Measurements from ENCODE around the gene SRRM3.
"Not testable (repeated sequence)": the region's sequence is repeated elsewhere in the genome, so short reads cannot be mapped to it uniquely, and the experiment has no call there.

Gene SRRM3

DNA sequence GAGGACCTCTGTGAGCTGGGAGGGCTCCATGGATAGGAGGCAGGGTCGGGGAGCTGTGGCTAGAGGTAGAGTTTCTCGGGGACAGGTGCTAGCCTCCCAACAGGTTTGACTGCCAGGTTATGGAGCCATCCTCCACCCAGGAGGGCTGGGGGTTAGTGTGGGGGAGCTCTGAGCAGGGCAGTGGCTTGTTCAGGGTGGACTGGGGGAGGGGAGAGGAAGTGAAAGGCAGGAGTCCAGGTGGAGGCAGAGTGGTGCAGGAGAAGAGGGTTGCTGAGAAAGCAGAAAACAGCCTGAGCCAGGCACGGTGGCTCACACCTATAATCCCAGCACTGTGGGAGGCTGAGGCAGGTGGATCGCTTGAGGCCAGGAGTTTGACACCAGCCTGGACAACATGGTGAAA lies 60.2 kb downstream of the SRRM3 start:
- no peak for DNase-seq (ENCODE audit: low read depth in 2 of 2, low spot score in 1 of 2)

DNA sequence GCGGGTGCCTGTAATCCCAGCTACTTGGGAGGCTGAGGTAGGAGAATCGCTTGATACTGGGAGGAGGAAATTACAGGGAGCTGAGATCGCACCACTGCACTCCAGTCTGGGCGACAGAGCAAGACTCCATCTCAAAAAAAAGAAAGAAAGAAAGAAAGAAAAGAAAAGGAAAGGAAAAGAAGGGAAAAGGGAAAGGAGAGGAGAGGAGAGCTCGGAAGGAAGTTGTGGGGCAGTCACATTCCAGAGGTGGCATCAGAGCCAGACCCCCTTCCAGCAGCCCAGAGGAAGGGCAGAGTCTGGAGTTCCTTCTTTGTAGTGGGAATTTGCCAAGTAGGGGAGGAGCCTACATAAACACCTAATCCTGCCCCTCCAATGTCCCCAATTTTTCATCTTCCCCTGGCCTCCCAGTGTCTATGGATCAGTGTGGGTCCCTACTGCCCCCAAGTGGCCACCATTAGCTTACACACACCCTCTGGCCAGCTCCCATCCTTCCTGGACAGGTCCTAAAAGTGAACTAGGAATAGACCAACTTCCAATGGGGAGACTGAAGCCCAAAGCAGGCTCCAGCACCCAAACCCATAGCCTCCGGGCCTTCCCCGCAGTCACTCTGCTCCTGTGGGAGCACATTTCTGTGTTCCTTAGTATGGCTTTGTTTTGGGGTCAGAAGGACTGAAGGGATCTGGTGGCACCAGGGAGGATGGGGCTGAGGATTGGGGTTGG lies 61.1 kb downstream of the SRRM3 start:
- no peak for DNase-seq (ENCODE audit: low read depth in 2 of 2, low spot score in 1 of 2)

DNA sequence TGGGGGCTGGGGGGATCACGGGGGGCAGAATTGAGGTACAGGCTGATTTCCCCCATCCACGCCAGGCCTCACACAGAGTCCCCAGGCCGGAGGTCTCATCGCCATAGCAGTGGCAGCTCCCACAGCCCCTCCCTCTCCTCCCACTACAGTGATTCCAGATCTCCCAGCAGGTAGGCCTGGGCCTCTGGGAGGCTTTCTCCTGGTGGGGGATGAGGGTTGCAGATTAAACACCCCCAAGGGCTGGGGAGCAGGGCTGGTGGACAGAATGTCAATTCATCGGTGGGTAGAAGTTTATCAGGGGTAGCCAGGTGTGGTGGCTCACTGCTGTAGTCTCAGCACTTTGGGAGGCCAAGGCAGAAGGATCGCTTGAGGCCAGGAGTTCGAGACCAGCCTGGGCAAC lies 63.6 kb downstream of the SRRM3 start:
- DNase-seq (ENCODE audit: low read depth in 2 of 2, low spot score in 1 of 2): no peak

GRCh38 chr7:76267107-76267893 lies 65.6 kb downstream of the SRRM3 start:
- DNase-seq (ENCODE audit: low read depth in 2 of 2, low spot score in 1 of 2): no peak

GRCh38 chr7:76267894-76268183 lies 66.1 kb downstream of the SRRM3 start:
- DNase-seq (ENCODE audit: low read depth in 2 of 2, low spot score in 1 of 2): no peak

- no peak for DNase-seq (ENCODE audit: low read depth in 2 of 2, low spot score in 1 of 2)
Measured at GRCh38 chr7:76268376-76268775, 66.7 kb downstream of the SRRM3 start.

DNA sequence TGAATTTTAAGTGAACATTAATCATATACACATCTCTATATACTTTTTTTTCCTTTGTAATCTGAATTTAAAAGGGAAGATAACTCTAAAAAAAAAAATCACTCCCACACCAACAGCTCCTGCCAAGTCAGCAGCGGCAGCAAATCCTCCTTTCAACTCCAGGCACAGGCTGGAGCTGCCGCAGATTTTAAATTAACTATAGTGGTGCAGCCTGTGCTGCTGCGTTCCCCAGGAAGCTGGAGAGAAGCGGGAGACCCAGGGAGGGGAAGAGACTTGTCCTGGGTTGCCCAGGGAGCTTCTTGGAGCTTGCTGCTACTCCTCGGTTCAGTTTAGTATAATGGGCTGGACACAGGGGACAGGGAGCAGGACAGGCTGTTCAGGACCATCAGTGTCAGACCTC lies 68.2 kb downstream of the SRRM3 start:
- no peak for DNase-seq (ENCODE audit: low read depth in 2 of 2, low spot score in 1 of 2)

DNA sequence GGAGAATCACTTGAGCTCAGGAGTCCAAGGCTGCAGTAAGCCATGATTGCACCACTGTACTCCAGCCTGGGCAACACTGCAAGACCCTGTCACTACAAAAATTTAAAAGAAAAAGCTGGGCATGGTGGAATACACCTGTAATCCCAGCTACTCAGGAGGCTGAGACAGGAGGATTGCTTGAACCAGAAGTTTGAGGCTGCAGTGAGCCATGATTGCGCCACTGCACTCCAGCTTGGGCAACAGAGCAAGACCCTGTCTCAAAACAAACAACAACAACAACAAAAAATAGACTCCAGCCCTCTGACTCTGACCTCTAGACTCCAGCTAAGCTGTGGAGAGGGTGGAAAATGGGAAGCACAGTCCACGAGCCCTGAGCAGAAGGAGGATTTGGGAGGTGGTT lies 69.7 kb downstream of the SRRM3 start:
- not testable (repeated sequence) for DNase-seq (ENCODE audit: low read depth in 2 of 2, low spot score in 1 of 2)

- no peak for DNase-seq (ENCODE audit: low read depth in 2 of 2, low spot score in 1 of 2)
Measured at GRCh38 chr7:76272142-76272541, 70.4 kb downstream of the SRRM3 start.

GRCh38 chr7:76272851-76273497 lies 71.3 kb downstream of the SRRM3 start:
- no peak for DNase-seq (ENCODE audit: low read depth in 2 of 2, low spot score in 1 of 2)

- DNase-seq (ENCODE audit: low read depth in 2 of 2, low spot score in 1 of 2): no peak
Measured at GRCh38 chr7:76273503-76273902, 71.8 kb downstream of the SRRM3 start.

- no peak for DNase-seq (ENCODE audit: low read depth in 2 of 2, low spot score in 1 of 2)
Measured at GRCh38 chr7:76278540-76278939, 76.8 kb downstream of the SRRM3 start.

GRCh38 chr7:76280408-76280807 lies 78.7 kb downstream of the SRRM3 start:
- DNase-seq (ENCODE audit: low read depth in 2 of 2, low spot score in 1 of 2): no peak

DNA sequence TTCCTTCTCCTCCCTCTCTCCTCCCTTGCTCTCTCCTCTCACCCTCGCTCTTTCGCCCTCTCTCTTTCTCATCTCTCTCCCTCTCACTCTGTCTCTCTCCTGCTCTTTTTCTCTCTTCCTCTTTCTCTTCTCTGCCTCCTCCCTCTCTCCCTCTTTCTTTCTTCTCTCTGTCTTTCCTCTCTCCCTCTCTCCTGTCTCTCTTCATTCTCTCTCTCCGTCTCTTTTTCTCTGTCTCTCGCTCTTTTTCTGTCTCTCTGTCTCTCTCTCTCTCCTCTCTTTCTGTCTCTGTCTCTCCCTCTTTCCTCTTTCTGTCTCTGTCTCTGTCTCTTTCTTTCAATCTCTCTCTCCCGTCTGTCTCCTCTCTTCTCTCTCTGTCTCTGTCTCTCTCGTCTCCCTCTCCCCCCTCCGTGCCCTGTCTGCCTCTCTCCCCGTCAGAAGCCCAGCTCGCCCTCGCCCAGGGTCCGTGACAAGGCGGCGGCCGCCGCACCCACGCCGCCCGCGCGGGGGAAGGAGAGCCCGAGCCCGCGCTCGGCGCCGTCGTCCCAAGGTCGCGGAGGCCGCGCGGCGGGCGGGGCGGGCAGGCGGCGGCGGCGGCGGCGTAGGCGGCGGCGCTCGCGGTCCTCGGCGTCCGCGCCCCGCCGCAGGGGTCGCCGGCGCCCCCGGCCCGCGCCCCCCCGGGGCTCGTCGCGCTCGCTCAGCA lies 79.5 kb downstream of the SRRM3 start:
- no peak for DNase-seq (ENCODE audit: low read depth in 2 of 2, low spot score in 1 of 2)

DNA sequence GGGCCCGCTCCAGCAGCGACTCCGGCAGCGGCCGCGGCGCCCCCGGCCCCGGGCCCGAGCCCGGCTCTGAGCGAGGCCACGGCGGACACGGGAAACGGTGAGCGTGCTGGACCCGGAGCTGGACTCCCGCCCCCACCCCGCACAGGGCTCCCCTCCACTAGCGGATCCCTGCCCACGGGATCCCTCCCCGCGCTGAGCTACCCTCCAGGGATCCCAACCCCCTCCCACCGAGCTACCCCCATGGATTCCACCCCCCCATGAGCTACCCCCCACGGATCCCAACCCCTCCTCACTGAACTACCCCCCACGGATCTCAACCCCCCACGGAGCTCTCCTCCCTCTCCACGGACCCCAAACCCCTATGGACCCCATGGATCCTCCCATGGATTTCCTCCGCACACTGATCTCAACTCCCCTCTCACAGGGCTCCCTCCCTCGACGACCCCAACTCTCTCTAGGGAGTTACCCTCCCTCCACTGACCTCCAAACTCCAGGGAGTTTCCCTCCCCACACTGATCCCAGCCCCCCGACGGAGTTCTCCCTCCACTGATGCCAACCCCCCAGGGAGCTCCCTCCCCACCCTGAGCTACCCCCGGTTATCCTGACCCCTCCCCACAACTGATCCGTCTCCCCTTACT lies 80.1 kb downstream of the SRRM3 start:
- no peak for DNase-seq (ENCODE audit: low read depth in 2 of 2, low spot score in 1 of 2)

DNA sequence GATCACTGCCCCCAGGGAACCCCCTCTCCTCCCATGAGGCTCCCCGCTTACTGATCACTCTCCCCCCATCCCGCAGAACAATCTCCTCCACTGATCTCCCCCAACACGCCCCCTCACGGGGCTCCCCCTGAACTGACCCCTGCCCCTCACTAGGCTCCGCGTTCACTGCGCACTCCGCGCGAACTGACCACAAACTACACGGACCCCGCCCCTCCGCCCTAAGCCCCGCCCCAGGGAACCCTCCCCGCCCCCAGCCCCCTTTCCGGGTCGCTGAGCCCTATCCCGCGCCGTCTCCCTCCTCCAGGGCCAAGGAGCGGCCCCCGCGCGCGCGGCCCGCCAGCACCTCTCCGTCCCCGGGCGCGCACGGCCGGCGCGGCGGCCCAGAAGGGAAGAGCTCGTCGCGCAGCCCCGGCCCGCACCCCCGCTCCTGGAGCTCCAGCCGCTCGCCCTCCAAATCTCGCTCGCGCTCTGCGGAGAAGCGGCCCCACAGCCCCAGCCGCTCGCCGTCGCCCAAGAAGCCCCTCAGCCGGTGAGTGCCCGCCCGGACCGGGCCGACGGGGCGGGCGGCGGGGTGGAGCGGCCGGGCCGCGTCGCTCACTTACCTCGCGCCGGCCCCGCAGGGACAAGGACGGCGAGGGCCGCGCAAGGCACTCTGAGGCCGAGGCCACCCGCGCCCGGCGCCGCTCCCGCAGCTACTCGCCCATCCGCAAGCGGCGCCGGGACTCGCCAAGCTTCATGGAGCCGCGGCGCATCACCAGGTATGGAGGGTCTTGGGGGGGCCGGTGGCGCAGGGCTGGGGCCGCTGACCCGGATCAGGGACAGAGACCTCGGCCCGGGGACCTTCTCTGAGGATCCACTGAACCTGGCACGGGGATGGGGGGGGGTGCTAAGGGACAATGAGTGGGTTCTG lies 80.9 kb downstream of the SRRM3 start:
- no peak for DNase-seq (ENCODE audit: low read depth in 2 of 2, low spot score in 1 of 2)

DNA sequence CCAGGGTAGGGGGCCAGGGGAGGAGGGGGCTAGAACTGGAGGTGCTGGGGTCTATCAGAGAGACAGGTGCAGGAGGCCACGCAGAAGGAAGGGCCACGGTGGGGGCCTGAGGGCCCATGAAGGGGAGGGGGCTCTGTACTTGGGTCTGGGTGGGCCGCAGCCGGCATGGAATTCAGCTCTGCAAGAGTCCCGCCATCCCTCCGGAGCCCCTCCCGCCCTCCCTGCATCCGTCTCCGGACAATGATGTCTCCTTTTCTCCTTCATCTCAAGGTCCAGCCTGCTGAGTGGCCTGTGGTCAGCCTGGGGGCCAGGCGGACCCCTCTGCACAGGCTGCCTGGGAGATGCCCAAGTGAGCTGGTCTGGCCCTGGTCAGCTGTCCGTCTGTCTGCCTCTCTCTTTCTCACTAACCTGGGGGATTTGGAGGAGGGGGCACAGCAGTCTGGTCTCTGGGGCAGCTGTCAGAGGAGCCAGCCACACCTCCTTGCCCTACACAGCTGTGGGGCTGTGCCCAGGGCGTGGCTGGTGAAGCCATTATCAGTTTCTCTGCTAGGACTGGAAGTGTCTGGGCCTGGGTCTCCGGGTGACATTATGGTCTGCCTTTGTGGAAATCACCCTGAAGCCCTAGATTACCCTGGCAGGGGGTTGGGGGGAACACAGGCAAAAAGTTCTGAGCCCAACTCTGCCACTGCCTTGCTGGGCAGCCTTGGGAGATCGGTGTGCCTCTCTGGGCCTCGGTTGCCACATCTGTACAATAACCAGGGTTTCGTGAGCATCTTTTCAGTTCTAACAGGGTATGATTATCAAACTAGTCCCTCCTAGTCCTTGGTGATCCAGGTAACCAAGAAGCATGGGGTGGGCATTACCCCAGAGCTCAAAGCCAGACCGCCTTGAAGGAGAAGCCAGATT lies 81.8 kb downstream of the SRRM3 start:
- DNase-seq (ENCODE audit: low read depth in 2 of 2, low spot score in 1 of 2): no peak

- DNase-seq (ENCODE audit: low read depth in 2 of 2, low spot score in 1 of 2): no peak
Measured at GRCh38 chr7:76285604-76286374, 84.1 kb downstream of the SRRM3 start.

All from stimulated activated CD8-positive, alpha-beta memory T cell treated with anti-CD3 and anti-CD28 coated beads, Interleukin-4, amount 100 ng/mL, for 1 hour (primary cell).